GM20000 (cell line): ENCODE data around the gene MORC3.
A peak's percentile ranks its signal among the peaks of the same experiment; 100 is the strongest.

Source experiments
- DNase-seq: peaks from one replicate; pipeline ENCODE4 v3.0.0; 2012; ENCODE audit warnings: low spot score
- CTCF ChIP-seq: IDR thresholded peaks from 2 replicates; pipeline ENCODE4 v1.5.1; 2012; ENCODE audit warnings: mild to moderate bottlenecking, control low read depth; ENCODE audit errors: extremely low read depth, missing control alignments

Gene MORC3

GRCh38 chr21:36320421-36321324, 676 bp downstream of the MORC3 start:
- peak; percentile 79 for DNase-seq
- TF ChIP-seq CTCF, result no peak

GRCh38 chr21:36321325-36322082, 1.5 kb downstream of the MORC3 start:
- DNase-seq, result no peak

GRCh38 chr21:36322083-36322424, 2.1 kb downstream of the MORC3 start:
- no peak for DNase-seq
- TF ChIP-seq CTCF, result no peak

More at GRCh38 chr21:36321325-36322082, 1.5 kb downstream of the MORC3 start:
- TF ChIP-seq CTCF, result no peak

- DNase-seq, result no peak
- TF ChIP-seq CTCF, result no peak
These were observed 3.0 kb downstream of the MORC3 start for GRCh38 chr21:36323032-36323431.

GRCh38 chr21:36325373-36326010, 5.5 kb downstream of the MORC3 start:
- no peak for DNase-seq
- TF ChIP-seq CTCF, result no peak

- peak; percentile 61 for DNase-seq
- TF ChIP-seq CTCF, result peak; percentile 64
These were observed 10.9 kb downstream of the MORC3 start for GRCh38 chr21:36330904-36331303.

GRCh38 chr21:36337099-36337509, 17.1 kb downstream of the MORC3 start:
- TF ChIP-seq CTCF, result no peak
- no peak for DNase-seq
